GM23338 (cell line): ENCODE measurements around the gene VGLL4. TPM values are rescaled to one million over a fixed set of nuclear protein-coding genes. Genes with fewer than 3 reads are reported as not detected.

Experiments used
- ATAC-seq: fragments of 200-7000 bp; cut with Tn5 transposase; 3 replicates; pipeline ENCODE4 v1.9.1; 2020
- DNase-seq: peaks from one replicate; pipeline ENCODE4 v3.0.0-alpha.2; 2015; ENCODE audit warnings: low spot score
- H2AFZ ChIP-seq: fragments of 200-600 bp; sonication (generic); 2 replicates; pipeline ENCODE4 v1.8.0; 2016; ENCODE audit warnings: antibody characterized with exemption, mild to moderate bottlenecking, moderate library complexity
- H3F3A ChIP-seq: fragments of 200-600 bp; sonication (generic); replicated peaks from 2 replicates; pipeline ENCODE4 v1.8.0; 2017; ENCODE audit warnings: antibody characterized with exemption, mixed run types, low read depth
- H3K27ac ChIP-seq: fragments of 200-600 bp; sonication (generic); 2 replicates; pipeline ENCODE4 v1.6.1; 2016; ENCODE audit warnings: low read depth
- H3K27me3 ChIP-seq: fragments of 200-600 bp; sonication (generic); 2 replicates; pipeline ENCODE4 v1.8.0; 2016; ENCODE audit warnings: mild to moderate bottlenecking, mixed run types, moderate library complexity; ENCODE audit not compliant: insufficient read depth
- H3K36me3 ChIP-seq: fragments of 200-600 bp; sonication (generic); 2 replicates; pipeline ENCODE4 v1.8.0; 2016; ENCODE audit warnings: mild to moderate bottlenecking; ENCODE audit not compliant: insufficient read depth
- H3K4me1 ChIP-seq: fragments of 200-600 bp; sonication (generic); 2 replicates; pipeline ENCODE4 v1.8.0; 2016; ENCODE audit warnings: mild to moderate bottlenecking, moderate library complexity; ENCODE audit not compliant: insufficient read depth
- H3K4me2 ChIP-seq: fragments of 200-600 bp; sonication (generic); 2 replicates; pipeline ENCODE4 v1.7.1; 2017; ENCODE audit warnings: mixed run types
- H3K4me3 ChIP-seq: fragments of 200-600 bp; sonication (generic); 2 replicates; pipeline ENCODE4 v1.6.1; 2016; ENCODE audit warnings: mixed run types
- H3K79me2 ChIP-seq: fragments of 200-600 bp; sonication (generic); replicated peaks from 2 replicates; pipeline ENCODE4 v1.8.0; 2017; ENCODE audit warnings: mild to moderate bottlenecking; ENCODE audit not compliant: insufficient read depth
- H3K9me2 ChIP-seq: fragments of 200-600 bp; sonication (generic); 2 replicates; pipeline ENCODE4 v1.8.0; 2017; ENCODE audit not compliant: insufficient read depth
- H4K20me1 ChIP-seq: fragments of 200-600 bp; sonication (generic); replicated peaks from 2 replicates; pipeline ENCODE4 v1.8.0; 2017; ENCODE audit warnings: mild to moderate bottlenecking; ENCODE audit not compliant: insufficient read depth
- H3K27ac Mint-ChIP-seq: 2 replicates; pipeline ENCODE4 v1.8.0; 2020; ENCODE audit warnings: inconsistent platforms, mild to moderate bottlenecking, moderate library complexity, mixed read lengths
- H3K27me3 Mint-ChIP-seq: 3 replicates; pipeline ENCODE4 v1.8.0; 2022; ENCODE audit warnings: low read depth, mild to moderate bottlenecking, moderate library complexity, mixed read lengths, inconsistent platforms; ENCODE audit not compliant: insufficient read depth, poor library complexity
- H3K36me3 Mint-ChIP-seq: 3 replicates; pipeline ENCODE4 v1.8.0; 2021; ENCODE audit warnings: low read depth, mild to moderate bottlenecking, inconsistent platforms, moderate library complexity, mixed read lengths
- H3K4me1 Mint-ChIP-seq: 3 replicates; pipeline ENCODE4 v1.8.0; 2020; ENCODE audit warnings: mild to moderate bottlenecking, inconsistent platforms, mixed read lengths
- H3K4me3 Mint-ChIP-seq: 3 replicates; pipeline ENCODE4 v1.8.0; 2021; ENCODE audit warnings: moderate library complexity, mild to moderate bottlenecking, inconsistent platforms, mixed read lengths
- H3K9me3 Mint-ChIP-seq: 3 replicates; pipeline ENCODE4 v1.8.0; 2020; ENCODE audit warnings: moderate library complexity, mild to moderate bottlenecking, inconsistent platforms, mixed read lengths
- CTCF ChIP-seq, 2 experiments: fragments of 200-600 bp in 1 of 2; sonication (generic) in 1 of 2; conservative IDR thresholded peaks; 2 replicates each; pipeline versions ENCODE4 v1.5.1 to v1.6.1; 2016 to 2017; ENCODE audit warnings: antibody characterized with exemption in 2 of 2, low read depth in 2 of 2, mild to moderate bottlenecking in 2 of 2, moderate library complexity in 1 of 2
- ETS1 ChIP-seq: IDR thresholded peaks from 2 replicates; pipeline ENCODE4 v1.6.1; 2016; ENCODE audit warnings: antibody characterized with exemption
- EZH2phosphoT487 ChIP-seq: fragments of 200-600 bp; sonication (generic); IDR thresholded peaks from one replicate; pipeline ENCODE4 v1.8.1; 2018; ENCODE audit warnings: antibody characterized with exemption; ENCODE audit not compliant: unreplicated experiment
- POLR2AphosphoS5 ChIP-seq: IDR thresholded peaks from 2 replicates; pipeline ENCODE4 v1.6.1; 2016; ENCODE audit warnings: antibody characterized with exemption, low read depth
- STAT1 ChIP-seq: IDR thresholded peaks from one replicate; pipeline ENCODE4 v1.6.1; 2016; ENCODE audit warnings: antibody characterized with exemption; ENCODE audit not compliant: unreplicated experiment
- ZNF331 ChIP-seq: fragments of 250-450 bp; sonication (Bioruptor Pico); IDR thresholded peaks from 2 replicates; pipeline ENCODE4 v1.5.0; 2020; ENCODE audit warnings: low read depth, mild to moderate bottlenecking, moderate library complexity
- ZNF462 ChIP-seq: fragments of 250-450 bp; sonication (Bioruptor Pico); IDR thresholded peaks from 2 replicates; pipeline ENCODE4 v1.5.0; 2020; ENCODE audit warnings: mild to moderate bottlenecking, moderate library complexity
- polyA plus RNA-seq: library from polyadenylated mRNA; unstranded; fragments of >200 nt; fragmentation: Nextera tagmentation; extraction: Ambion mirVana; gene quantifications from 2 replicates; pipeline ENCODE4 v1.2.1, GENCODE V29; 2016
- total RNA-seq: library from RNA; depleted of rRNA; stranded (reverse); fragments of >200 nt; shearing (Covaris generic); gene quantifications from 2 replicates; pipeline ENCODE4 v1.2.3, GENCODE V29; 2014

VGLL4 gene
- total and polyA plus RNA-seq, 2 experiments from 2014 or later: 20.8 to 45.9 TPM

GRCh38 chr3:11634081-11634635, 9.6 kb downstream of the VGLL4 start (continued):
- TF ChIP-seq ZNF462 (CRISPR knock-in tag): no peak

- H3K4me3 Mint-ChIP-seq: no peak overlapping the region
- Histone ChIP-seq H3K27me3 (no peaks in the 10 kb centered on the region), H3K79me2 (peaks cover 100% of the 10 kb centered on the region), H3K4me3 (no peak overlapping the region), H3K9me2 (no peaks in the 10 kb centered on the region), H3K4me1 (peaks cover 40% of the 10 kb centered on the region), H3K36me3 (no peaks in the 10 kb centered on the region), H3K4me2 (no peak overlapping the region), H3F3A (no peaks in the 10 kb centered on the region), H3K27ac (no peak overlapping the region), H4K20me1 (peaks cover 36% of the 10 kb centered on the region), H2AFZ (no peak overlapping the region)
- H3K9me3 Mint-ChIP-seq: no peaks in the 10 kb centered on the region
- TF ChIP-seq ETS1 (no peak), CTCF (conservative IDR thresholded peaks at IDR 0.05; ENCODE audit: low read depth in 2 of 2) (no peak), EZH2phosphoT487 (no peak), POLR2AphosphoS5 (no peak), ZNF331 (no peak), STAT1 (no peak)
- DNase-seq: no peak
- peaks cover 5% of the 10 kb centered on the region for H3K27me3 Mint-ChIP-seq
- peaks cover 48% of the 10 kb centered on the region for H3K4me1 Mint-ChIP-seq
- no peaks in the 10 kb centered on the region for H3K36me3 Mint-ChIP-seq
- H3K27ac Mint-ChIP-seq: no peak overlapping the region
- no peak for ATAC-seq
These were observed 10.7 kb downstream of the VGLL4 start for GRCh38 chr3:11632966-11633365.
